HG03108 (cell line): ENCODE measurements around the gene NCOA3.
"Not testable (repeated sequence)": the region's sequence is repeated elsewhere in the genome, so short reads cannot be mapped to it uniquely, and the experiment has no call there.

Source experiments
- ATAC-seq: cut with Tn5 transposase; IDR thresholded peaks from one replicate; pipeline ENCODE4 v1.9.1; 2021; ENCODE audit warnings: moderate library complexity; ENCODE audit not compliant: unreplicated experiment

NCOA3 gene

GRCh38 chr20:47559141-47559540 lies 57.5 kb downstream of the NCOA3 start:
- ATAC-seq: no peak

GRCh38 chr20:47561180-47561579 lies 59.5 kb downstream of the NCOA3 start:
- no peak for ATAC-seq

- ATAC-seq: no peak
Observed at GRCh38 chr20:47561603-47562583, 60.2 kb downstream of the NCOA3 start.

- no peak for ATAC-seq
Observed at GRCh38 chr20:47566269-47566668, 64.6 kb downstream of the NCOA3 start.

GRCh38 chr20:47568019-47568418 lies 66.3 kb downstream of the NCOA3 start:
- ATAC-seq: no peak

DNA sequence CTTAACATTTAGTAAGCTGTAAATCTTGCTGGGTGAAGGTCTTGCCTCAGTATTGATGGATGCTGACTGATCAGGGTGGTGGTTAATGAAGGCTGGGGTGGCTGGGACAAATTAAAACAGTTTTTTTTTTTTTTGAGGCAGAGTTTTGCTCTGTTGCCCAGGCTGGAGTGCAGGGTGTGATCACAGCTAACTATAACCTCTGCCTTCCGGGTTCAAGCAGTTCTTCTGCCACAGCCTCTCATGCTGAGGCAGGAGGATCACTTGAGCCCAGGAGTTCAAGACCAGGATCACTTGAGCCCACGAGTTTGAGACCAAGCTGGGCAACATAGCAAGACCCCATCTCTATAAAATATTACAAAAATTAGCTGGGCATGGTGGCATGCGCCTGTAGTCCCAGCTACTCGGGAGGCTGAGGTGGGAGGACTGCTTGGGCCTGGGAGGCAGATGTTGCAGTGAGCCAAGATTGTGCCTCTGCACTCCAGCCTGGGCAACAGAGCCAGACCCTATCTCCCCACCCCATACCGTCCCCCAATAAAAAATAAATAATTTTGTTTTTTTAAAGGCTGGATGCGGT lies 67.2 kb downstream of the NCOA3 start:
- no peak for ATAC-seq

DNA sequence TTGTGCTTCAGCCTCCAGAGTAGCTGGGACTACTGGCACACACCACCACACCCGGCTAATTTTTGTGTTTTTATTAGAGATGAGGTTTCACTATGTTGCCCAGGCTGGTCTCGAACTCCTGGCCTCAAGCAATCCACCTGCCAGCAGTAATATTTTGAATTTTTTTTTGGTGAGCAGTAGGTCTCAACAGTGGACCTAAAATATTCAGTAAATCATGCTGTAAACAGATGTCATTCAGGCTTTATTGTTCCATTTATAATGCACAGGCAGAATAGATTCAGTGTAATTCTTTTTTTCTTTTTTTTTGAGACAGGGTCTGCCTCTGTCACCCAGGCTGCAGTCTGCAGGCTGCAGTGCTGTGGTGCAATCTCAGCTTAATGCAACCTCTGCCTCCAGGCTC lies 69.7 kb downstream of the NCOA3 start:
- ATAC-seq: no peak

DNA sequence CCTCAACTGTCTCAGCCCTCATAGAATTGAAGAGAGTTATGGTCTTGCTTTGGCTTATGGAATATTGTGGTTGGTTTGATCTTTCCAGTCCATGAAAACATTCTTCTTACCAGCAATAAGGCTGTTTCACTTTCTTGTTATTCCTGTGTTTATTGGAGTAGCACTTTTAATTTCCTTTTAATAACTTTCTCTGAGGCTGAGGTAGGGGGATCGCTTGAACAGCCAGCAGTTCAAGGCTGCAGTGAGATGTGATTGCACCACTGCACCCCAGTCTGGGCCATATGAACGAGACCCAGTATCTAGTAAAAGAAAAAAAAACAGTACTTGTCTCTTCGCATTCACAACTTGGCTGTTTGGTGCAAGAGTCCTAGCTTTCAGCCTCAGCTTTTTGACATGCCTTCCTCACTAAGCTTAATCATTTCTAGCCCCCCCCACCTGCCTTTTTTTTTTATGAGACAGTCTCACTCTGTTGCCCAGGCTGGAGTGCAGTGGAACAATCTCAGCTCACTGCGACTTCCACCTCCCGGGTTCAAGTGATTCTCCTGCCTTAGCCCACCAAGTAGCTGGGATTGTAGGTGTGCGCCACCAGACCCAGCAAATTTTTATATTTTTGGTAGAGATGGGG lies 70.5 kb downstream of the NCOA3 start:
- no peak for ATAC-seq

DNA sequence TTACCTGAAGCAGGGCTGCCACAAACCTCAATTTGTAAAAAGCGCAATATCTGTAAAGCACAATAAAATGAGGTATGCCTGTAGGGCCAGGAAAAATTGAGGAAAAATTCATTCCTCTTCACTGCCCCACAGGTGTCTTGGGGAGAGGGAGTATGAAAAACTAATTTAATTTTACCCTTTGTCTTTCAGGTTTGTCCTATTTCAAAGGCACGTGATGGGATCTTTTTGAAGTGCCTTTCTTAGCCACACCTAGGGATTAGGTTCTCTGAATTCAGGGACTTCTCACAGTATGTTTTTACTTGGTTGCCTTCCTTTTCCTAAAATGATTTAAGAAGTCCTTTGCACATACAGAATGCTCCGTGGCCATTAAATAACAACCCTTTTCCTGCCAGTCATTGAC lies 71.9 kb downstream of the NCOA3 start:
- ATAC-seq: no peak

GRCh38 chr20:47574616-47575364 lies 73.1 kb downstream of the NCOA3 start:
- no peak for ATAC-seq

GRCh38 chr20:47576516-47577033 lies 74.9 kb downstream of the NCOA3 start:
- ATAC-seq: peak; percentile 72

- ATAC-seq: no peak
Observed at GRCh38 chr20:47577314-47577713, 75.6 kb downstream of the NCOA3 start.

DNA sequence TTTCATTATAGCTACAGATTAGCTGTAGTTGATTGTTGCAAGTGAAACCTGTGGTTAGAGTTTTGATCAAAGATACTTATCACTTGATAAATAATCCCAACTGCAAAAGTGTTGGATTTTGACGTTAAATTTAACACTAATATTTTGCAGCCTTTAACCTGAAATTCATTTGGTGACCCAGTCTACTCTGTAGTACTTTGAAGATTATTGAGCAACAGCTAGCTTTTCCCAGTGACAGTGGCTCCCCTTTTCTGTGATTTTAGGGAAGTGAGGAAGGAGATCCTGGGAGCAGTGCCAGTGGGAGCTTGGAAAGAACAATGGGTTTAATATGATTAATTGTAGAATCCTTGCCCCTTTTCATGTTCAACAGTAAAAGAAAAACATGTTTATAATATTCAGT lies 76.9 kb downstream of the NCOA3 start:
- no peak for ATAC-seq

- ATAC-seq: not testable (repeated sequence)
Observed at GRCh38 chr20:47580686-47581085, 79.0 kb downstream of the NCOA3 start.

- no peak for ATAC-seq
Observed at GRCh38 chr20:47581090-47581489, 79.4 kb downstream of the NCOA3 start.

DNA sequence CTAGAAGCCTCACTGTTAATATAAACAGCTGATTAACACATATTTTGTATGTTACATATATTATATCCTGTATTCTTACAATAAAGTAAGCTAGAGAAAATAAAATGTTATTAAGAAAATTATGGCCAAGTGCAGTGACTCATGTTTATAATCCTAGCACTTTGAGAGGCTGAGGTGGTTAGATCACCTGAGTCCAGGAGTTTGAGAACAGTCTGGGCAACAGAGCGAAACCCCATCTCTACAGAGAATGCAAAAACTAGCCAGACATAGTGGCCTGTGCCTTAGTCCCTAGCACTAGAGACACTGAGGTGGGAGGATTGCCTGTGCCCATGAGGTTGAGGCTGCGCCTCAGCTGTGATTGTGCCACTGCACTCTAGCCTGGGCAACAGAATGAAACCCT lies 81.9 kb downstream of the NCOA3 start:
- ATAC-seq: no peak

DNA sequence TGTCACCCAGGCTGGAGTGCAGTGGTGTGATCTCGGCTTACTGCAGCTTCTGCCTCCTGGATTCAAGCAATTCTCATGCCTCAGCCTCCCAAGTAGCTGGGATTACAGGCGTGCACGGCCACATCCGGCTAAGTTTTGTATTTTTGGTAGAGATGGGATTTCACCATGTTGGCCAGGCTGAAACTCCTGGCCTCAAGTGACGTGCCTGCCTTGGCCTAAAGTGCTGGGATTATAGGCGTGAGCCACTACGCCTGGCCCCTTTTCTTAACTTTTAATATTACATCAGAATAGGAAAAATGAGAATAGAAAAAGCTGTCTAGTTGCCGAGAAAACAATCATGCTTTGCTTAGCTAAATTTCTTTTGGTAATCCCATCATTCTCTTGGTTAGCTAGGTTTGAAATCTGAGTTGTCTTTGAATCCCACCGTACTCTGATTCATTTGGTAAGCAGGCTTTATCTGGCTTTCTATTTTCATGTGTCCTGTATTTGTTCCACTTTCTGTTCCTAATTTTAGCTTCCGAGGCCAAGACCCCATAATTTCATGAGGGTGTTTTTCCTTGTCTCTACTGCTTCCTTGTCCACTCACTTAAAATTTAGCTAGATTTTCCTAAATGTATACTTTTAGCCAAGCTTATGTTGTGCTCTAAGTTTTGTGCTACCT lies 83.5 kb downstream of the NCOA3 start:
- no peak for ATAC-seq

- no peak for ATAC-seq
Observed at GRCh38 chr20:47586649-47587294, 85.1 kb downstream of the NCOA3 start.

DNA sequence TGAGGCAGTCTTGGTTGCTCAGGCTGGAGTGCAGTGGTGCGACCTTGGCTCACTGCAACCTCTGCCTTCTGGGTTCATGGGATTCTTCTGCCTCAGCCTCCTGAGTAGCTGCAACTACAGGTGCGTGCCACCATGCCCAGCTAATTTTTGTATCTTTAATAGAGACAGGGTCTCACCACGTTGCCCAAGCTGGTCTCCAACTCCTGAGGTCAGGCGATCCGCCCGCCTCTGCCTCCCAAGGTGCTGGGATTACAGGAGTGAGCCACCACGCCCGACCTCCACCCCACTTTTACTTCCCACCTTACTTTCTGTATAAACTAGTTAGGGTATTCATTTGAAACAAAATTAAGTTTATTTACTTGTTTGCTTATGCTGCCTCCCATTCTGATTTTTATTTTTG lies 86.5 kb downstream of the NCOA3 start:
- ATAC-seq: no peak

DNA sequence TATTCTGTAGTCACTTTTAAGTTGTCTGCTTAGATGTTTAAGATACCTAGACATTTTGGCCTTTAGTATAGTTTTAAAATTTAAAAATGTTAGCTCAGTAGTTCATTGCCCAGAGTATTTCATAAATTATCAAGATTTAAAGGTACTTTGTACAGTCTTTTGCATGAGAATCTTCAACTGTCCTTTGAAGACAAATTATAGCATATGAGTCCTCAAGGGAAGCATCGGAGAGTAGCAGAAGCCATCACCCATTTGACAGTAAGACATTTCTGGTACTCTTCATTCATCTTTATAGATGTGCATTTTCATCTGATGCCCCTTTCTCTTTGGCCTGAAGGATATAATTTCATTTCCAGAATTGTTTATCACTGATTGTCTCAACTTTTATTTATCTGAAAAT lies 89.5 kb downstream of the NCOA3 start:
- no peak for ATAC-seq
